Prostate gland (tissue), 2 donors: ENCODE data around the gene SLC39A11.

Experiments used
- POLR2A ChIP-seq: fragments of 450-650 bp; IDR thresholded peaks from one replicate; pipeline ENCODE4 v1.6.1; 2016; ENCODE audit warnings: antibody characterized with exemption, mild to moderate bottlenecking
- POLR2AphosphoS5 ChIP-seq: sonication (generic); formaldehyde crosslinking; IDR thresholded peaks from one replicate; pipeline ENCODE4 v1.6.1; 2017; ENCODE audit warnings: antibody characterized with exemption
- TF ChIP-seq, protein P1 (sequence below), 4 experiments: fragments of 200-600 bp in 2 of 4; fragments of 450-650 bp in 2 of 4; sonication (generic) in 2 of 4; IDR thresholded peaks; 1 replicate in 3 of 4; 2 replicates in 1 of 4; pipeline ENCODE4 v1.5.1; 2016 to 2019; ENCODE audit warnings: antibody characterized with exemption in 4 of 4, mild to moderate bottlenecking in 2 of 4, moderate library complexity in 2 of 4

- TF ChIP-seq POLR2AphosphoS5 (no peak), POLR2A (no peak)
- TF ChIP-seq, protein P1, sequence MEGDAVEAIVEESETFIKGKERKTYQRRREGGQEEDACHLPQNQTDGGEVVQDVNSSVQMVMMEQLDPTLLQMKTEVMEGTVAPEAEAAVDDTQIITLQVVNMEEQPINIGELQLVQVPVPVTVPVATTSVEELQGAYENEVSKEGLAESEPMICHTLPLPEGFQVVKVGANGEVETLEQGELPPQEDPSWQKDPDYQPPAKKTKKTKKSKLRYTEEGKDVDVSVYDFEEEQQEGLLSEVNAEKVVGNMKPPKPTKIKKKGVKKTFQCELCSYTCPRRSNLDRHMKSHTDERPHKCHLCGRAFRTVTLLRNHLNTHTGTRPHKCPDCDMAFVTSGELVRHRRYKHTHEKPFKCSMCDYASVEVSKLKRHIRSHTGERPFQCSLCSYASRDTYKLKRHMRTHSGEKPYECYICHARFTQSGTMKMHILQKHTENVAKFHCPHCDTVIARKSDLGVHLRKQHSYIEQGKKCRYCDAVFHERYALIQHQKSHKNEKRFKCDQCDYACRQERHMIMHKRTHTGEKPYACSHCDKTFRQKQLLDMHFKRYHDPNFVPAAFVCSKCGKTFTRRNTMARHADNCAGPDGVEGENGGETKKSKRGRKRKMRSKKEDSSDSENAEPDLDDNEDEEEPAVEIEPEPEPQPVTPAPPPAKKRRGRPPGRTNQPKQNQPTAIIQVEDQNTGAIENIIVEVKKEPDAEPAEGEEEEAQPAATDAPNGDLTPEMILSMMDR (IDR thresholded peaks at IDR 0.05) = no peak
These were observed 436.2 kb downstream of the SLC39A11 start for GRCh38 chr17:72656130-72656763.
